ENCODE data around the gene TMTC2. TPM values are rescaled to one million over a fixed set of nuclear protein-coding genes. Genes with fewer than 3 reads are reported as not detected.
"Not testable (repeated sequence)": the region's sequence is repeated elsewhere in the genome, so short reads cannot be mapped to it uniquely, and the experiment has no call there.

TMTC2 gene
- total RNA-seq, 3 donors from 2014 or later: 0.94 to 1.4 (median 1.0) TPM

DNA sequence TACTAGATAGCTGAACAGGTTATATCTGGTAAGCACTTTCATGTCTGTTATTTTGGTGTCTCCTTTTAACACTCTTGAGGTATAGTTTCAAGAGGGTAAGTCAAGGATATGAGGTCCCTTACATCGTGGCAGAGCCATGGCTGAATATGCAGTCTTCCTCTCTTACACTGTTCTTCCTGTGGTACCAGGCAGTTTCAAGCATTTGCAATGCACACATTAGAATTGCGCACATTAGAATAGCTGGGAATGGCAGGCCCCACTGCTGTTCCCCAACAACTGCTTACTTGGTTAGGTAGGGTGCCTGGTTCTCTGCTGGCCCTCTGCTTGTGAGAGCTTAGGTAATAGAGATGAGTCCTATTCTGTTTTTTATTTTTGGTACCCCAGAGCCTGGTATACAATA, 41.2 kb downstream of the TMTC2 start:
- Mint-ChIP-seq H3K36me3 (ENCODE audit: insufficient read depth) (no peaks in the 10 kb centered on the region), H3K9me3 (peaks cover 6% of the 10 kb centered on the region), H3K4me3 (no peak overlapping the region), H3K27me3 (ENCODE audit: low read depth) (no peaks in the 10 kb centered on the region), H3K4me1 (ENCODE audit: low read depth) (peaks cover under 1% of the 10 kb centered on the region)
- DNase-seq (no peak), ATAC-seq (no peak)

DNA sequence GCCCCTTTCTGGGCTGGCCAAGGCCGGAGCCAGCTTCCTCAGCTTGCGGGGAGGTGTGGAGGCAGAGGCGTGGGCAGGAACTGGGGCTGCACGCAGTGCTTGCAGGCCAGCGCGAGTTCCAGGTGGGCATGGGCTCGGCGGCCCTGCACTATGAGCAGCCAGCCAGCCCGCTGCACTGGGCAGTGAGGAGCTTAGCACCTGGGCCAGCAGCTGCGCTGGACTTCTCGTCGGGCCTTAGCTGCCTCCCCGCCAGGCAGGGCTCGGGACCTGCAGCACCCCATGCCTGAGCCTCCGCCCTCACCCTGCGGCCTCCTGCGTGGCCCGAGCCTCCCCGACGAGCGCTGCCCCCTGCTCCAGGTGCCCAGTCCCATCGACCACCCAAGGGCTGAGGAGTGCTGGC, 42.0 kb downstream of the TMTC2 start:
- Mint-ChIP-seq H3K9me3 (peaks cover 6% of the 10 kb centered on the region), H3K4me3 (no peak overlapping the region), H3K4me1 (ENCODE audit: low read depth) (no peaks in the 10 kb centered on the region), H3K36me3 (ENCODE audit: insufficient read depth) (no peaks in the 10 kb centered on the region), H3K27me3 (ENCODE audit: low read depth) (no peaks in the 10 kb centered on the region)
- ATAC-seq (no peak), DNase-seq (no peak)

DNA sequence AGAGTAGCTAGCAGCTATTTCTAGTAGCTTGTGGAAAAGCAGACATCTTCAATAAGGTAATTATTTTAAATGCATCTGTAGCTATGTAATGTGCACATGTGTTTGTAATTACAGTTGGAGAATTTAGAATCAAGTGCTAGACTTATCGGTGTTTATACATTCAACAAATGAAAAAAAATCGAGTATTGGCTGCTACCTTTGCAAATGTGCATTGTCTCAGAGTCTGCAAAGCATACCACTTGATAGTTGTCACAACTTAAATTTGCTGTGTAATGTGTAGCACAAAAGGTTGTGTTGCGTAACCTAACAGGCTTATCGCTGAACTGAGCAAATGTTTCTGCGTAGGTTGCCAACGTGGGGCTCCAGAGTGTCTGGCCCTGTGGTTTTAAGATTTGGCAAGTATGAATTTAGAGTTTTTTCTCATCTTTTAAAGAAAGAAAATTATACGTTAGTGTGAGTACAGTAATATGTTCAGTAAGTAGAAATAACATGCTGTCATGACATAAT, 44.3 kb downstream of the TMTC2 start:
- no peaks in the 10 kb centered on the region for H3K36me3 Mint-ChIP-seq (ENCODE audit: insufficient read depth)
- ATAC-seq: no peak
- no peaks in the 10 kb centered on the region for H3K4me1 Mint-ChIP-seq (ENCODE audit: low read depth)
- H3K27me3 Mint-ChIP-seq (ENCODE audit: low read depth): no peaks in the 10 kb centered on the region
- no peak overlapping the region for H3K4me3 Mint-ChIP-seq
- H3K9me3 Mint-ChIP-seq: peaks cover 3% of the 10 kb centered on the region
- DNase-seq: no peak

DNA sequence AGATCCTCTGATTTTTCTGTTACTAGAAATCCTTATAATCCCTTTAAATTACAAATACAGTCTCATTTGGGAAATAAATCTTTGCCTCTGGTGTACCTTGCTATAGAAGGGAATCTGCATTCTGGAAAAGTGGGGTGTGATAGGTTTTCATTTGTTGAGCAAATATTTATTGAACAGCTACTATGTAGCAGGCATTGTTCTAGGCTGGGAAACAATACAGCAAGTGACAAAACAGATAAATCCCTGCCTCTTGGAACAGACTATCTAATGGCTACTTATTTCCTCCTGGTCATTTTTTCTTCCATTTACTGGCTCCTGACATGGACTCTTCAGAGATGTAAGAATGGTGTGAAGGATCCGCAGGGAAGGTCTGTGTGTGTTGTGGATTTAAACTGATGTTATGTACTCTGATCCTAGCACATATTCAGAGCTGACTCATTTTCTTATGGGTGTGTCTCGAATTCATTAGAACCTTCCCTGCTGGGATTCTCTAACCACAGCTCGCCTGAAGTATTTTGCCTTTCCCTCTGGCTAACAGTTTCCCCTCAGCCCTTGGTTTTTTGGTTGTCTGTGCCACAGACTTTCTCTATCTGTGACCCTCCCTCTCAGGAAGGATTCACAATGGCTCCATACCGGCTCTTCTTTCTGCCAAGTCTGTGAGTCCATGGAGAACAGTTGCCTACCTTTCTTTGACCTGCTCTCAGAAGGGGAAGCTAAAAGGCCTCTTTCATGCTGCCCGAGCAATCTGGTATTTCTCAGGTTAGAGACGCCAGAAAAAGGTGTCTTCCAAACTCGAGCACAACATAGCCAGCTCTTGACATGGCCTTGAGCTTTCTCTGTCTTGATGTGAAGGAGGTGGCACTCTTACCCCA, 53.7 kb downstream of the TMTC2 start:
- H3K4me1 Mint-ChIP-seq (ENCODE audit: low read depth): no peaks in the 10 kb centered on the region
- no peak overlapping the region for H3K4me3 Mint-ChIP-seq
- DNase-seq: no peak
- no peaks in the 10 kb centered on the region for H3K27me3 Mint-ChIP-seq (ENCODE audit: low read depth)
- H3K36me3 Mint-ChIP-seq (ENCODE audit: insufficient read depth): no peaks in the 10 kb centered on the region
- no peak for ATAC-seq
- H3K9me3 Mint-ChIP-seq: no peaks in the 10 kb centered on the region

DNA sequence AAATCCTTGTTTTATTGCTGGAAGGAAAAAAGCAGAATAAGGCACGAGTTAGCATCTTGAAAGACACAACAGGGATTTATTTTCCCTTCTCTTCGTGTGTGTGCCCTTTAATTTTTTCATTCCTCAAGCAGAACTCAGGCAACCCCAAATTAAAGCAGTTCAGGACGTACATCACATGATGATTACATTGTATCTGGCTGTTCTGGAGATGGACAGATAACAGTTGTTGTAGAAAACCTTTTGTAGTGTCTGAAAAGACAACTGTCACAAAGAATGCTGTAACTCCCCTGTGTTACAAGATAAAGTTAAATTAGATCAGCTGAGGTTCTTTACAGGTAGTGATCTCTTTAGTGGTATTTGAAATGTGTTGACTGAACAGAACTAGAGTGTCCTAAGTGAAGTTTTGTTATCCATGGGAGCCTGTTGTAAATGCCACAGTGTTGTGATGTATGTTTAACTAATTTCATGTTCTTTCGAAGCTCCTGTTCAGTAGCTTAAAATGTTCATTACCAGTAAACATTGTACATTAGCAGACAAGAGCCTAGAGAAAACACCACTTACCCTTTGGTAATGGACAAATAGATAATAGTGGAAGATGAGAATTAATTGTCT, 58.5 kb downstream of the TMTC2 start:
- peaks cover 2% of the 10 kb centered on the region for H3K36me3 Mint-ChIP-seq (ENCODE audit: insufficient read depth)
- no peak for ATAC-seq
- no peaks in the 10 kb centered on the region for H3K27me3 Mint-ChIP-seq (ENCODE audit: low read depth)
- H3K4me1 Mint-ChIP-seq (ENCODE audit: low read depth): no peaks in the 10 kb centered on the region
- no peaks in the 10 kb centered on the region for H3K9me3 Mint-ChIP-seq
- no peak for DNase-seq
- H3K4me3 Mint-ChIP-seq: no peak overlapping the region

DNA sequence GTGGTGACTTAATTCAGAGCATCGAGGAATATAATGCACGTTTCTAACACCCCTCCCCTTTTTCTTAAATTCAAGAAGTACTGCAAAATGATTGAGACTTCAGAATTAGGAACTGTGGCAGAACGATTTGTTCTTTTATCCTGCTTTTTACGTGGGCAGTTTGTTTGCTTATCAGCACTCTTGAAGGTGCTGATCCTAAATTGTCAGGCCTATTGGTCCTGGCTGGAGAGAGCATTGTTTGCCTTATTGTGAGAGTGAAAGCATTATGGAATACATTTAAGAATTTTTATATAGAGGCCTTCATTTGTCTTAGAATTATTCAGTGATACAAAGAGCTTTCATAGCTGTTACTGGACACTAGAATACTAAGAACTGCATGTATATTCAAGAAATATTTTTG, 59.1 kb downstream of the TMTC2 start:
- peaks cover 4% of the 10 kb centered on the region for H3K9me3 Mint-ChIP-seq
- no peaks in the 10 kb centered on the region for H3K27me3 Mint-ChIP-seq (ENCODE audit: low read depth)
- no peak for DNase-seq
- ATAC-seq: no peak
- peaks cover 2% of the 10 kb centered on the region for H3K36me3 Mint-ChIP-seq (ENCODE audit: insufficient read depth)
- no peak overlapping the region for H3K4me3 Mint-ChIP-seq
- no peaks in the 10 kb centered on the region for H3K4me1 Mint-ChIP-seq (ENCODE audit: low read depth)

DNA sequence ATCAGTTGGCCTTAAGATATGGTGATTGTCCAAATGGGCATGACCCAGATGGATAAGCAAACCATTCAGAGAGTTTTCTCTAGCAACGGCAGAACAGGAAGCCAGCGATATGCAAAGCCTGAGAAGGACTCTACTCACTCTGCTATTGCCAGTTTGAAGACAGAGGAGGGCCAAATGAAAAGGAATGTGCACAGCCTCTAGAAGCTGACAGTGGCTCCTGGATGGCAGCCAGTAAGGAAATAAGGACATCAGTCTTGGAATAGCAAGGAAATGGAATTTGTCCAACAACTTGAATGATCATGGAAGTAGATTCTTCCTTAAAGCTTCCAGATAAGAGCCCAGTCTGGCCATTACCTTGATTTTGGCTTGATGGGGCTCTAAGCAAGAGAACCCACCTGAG, 60.0 kb downstream of the TMTC2 start:
- ATAC-seq (no peak), DNase-seq (no peak)
- Mint-ChIP-seq H3K36me3 (ENCODE audit: insufficient read depth) (peaks cover 2% of the 10 kb centered on the region), H3K4me3 (no peak overlapping the region), H3K9me3 (peaks cover 5% of the 10 kb centered on the region), H3K27me3 (ENCODE audit: low read depth) (no peaks in the 10 kb centered on the region), H3K4me1 (ENCODE audit: low read depth) (no peaks in the 10 kb centered on the region)

DNA sequence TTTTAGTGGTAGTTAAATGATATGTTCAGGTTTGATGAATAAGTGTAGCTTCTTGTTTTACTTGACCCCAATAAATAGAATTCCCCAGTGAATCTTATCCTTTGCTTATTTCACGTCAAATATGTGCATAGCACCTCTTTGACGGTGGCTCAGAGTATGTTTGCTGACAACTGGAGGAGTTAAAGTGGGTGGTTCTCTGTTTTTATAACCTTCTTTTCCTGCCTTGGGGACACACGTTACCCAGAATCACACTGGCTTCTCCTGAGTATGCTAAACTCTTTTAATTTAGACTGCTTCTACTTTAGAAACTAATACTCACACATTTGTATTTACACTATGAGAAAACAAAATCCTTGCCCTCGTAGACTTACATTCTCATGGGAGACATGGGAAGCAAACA, 62.3 kb downstream of the TMTC2 start:
- Mint-ChIP-seq H3K27me3 (ENCODE audit: low read depth) (no peaks in the 10 kb centered on the region), H3K9me3 (peaks cover 5% of the 10 kb centered on the region), H3K4me3 (no peak overlapping the region), H3K4me1 (ENCODE audit: low read depth) (no peaks in the 10 kb centered on the region), H3K36me3 (ENCODE audit: insufficient read depth) (peaks cover 2% of the 10 kb centered on the region)
- DNase-seq: no peak
- ATAC-seq: no peak

DNA sequence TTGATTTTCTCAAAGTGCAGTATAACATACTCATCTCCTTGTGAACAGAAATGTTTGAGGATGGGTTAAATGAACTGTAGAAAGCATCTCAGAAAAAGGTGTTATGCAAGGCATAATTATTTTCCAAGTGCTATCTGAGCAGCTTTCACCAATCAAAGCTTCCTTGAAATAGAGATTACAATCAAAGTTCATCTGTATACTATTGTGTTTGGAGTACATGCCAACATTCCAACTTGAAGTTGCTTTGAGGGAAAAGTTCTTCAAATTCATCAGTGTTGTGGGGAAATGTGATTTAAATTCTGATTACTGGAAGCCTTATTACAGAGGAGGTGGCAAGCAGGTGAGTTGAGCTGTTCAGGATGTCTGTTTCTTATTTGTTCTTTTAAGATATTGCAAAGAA, 68.2 kb downstream of the TMTC2 start:
- DNase-seq (no peak), ATAC-seq (no peak)
- Mint-ChIP-seq H3K27me3 (ENCODE audit: low read depth) (no peaks in the 10 kb centered on the region), H3K4me1 (ENCODE audit: low read depth) (no peaks in the 10 kb centered on the region), H3K4me3 (no peak overlapping the region), H3K9me3 (peaks cover 5% of the 10 kb centered on the region), H3K36me3 (ENCODE audit: insufficient read depth) (no peaks in the 10 kb centered on the region)

DNA sequence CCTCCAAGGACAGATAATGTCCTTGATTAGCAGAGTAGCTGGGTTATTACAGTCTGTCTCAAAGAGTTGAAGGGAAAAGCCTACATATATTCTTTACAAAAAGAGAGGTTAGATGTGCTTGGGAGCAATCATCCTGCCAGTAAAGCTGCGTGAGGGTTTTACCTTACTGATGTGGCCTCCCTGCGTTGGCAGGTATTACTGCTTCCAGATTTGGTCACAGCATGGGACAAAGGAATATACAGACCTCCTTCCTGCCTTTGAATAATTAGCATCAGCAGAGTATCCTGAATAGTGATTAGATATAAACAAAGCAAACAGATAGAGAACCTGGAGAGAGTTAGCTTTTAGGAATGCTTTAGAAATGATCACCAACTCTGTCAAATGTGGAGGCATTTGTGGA, 69.6 kb downstream of the TMTC2 start:
- Mint-ChIP-seq H3K9me3 (no peaks in the 10 kb centered on the region), H3K4me1 (ENCODE audit: low read depth) (no peaks in the 10 kb centered on the region), H3K4me3 (no peak overlapping the region), H3K36me3 (ENCODE audit: insufficient read depth) (no peaks in the 10 kb centered on the region), H3K27me3 (ENCODE audit: low read depth) (no peaks in the 10 kb centered on the region)
- DNase-seq: no peak
- ATAC-seq: no peak

DNA sequence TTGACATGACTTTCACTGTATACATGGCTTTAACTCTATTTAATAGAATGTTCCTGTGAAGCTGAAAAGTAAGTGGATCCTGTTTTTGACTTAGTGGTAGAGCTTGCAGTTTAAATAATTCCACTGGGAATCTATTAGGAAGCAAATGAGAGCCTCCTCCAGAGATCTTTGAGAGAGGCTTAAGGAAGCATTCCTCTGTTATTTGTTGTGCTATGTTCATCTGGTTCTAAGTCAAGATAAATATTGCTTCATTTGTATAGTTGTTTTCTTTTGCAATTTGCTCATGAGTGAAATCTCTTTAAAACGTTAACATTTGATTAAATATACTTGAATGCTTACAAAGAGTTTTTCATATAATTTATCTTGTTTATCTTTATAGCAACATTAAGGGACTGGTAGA, 70.4 kb downstream of the TMTC2 start:
- H3K9me3 Mint-ChIP-seq: no peaks in the 10 kb centered on the region
- no peak overlapping the region for H3K4me3 Mint-ChIP-seq
- no peaks in the 10 kb centered on the region for H3K4me1 Mint-ChIP-seq (ENCODE audit: low read depth)
- H3K27me3 Mint-ChIP-seq (ENCODE audit: low read depth): no peaks in the 10 kb centered on the region
- DNase-seq: no peak
- no peak for ATAC-seq
- H3K36me3 Mint-ChIP-seq (ENCODE audit: insufficient read depth): no peaks in the 10 kb centered on the region

DNA sequence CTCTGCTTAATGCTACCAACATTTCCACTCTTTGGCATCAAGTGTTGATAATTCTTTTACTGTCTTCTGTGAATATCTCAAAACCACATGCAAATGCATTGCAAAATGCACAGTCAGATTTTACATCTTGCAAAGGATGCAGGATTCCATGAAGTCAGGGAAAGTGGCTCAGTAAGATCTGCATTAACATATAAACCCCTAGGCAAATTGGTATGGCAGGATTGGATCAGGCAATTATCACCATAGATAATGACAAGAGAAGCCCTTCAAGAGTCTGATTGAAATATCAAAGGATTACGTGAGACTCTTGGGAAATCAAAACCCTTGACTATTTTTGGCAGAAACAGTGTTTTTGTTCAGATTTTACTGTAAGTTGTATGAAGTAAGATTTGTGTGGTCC, 71.0 kb downstream of the TMTC2 start:
- DNase-seq (no peak), ATAC-seq (no peak)
- Mint-ChIP-seq H3K4me3 (no peak overlapping the region), H3K27me3 (ENCODE audit: low read depth) (no peaks in the 10 kb centered on the region), H3K36me3 (ENCODE audit: insufficient read depth) (no peaks in the 10 kb centered on the region), H3K4me1 (ENCODE audit: low read depth) (no peaks in the 10 kb centered on the region), H3K9me3 (no peaks in the 10 kb centered on the region)

DNA sequence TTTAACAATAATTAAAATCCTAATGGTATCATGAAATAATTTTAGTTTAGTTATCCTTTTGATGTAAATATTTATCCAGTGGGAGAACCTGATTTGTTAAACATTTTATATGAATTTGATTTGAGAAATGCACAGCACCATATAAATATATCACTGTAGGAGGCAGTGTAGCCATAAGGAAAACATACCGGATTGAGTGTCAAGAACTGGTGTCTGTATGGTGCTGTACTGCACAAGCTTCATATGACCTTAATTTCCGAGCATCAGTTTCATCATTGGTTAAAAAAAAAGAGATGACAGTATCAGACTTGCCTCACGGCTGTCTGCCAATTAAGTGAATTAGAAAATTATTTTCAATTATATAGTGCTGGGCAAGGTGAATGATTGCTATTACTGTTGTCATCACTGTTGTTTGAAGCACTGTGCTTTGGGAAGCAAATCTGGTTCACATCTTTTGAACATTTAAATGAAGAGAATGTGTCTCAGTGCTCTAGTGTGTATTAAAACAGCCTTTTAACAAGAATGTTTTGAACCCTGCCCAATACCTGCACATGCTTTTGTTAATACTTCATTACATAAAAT, 72.1 kb downstream of the TMTC2 start:
- no peaks in the 10 kb centered on the region for H3K27me3 Mint-ChIP-seq (ENCODE audit: low read depth)
- H3K9me3 Mint-ChIP-seq: no peaks in the 10 kb centered on the region
- H3K4me1 Mint-ChIP-seq (ENCODE audit: low read depth): no peaks in the 10 kb centered on the region
- ATAC-seq (no peak), DNase-seq (no peak)
- no peak overlapping the region for H3K4me3 Mint-ChIP-seq
- no peaks in the 10 kb centered on the region for H3K36me3 Mint-ChIP-seq (ENCODE audit: insufficient read depth)

DNA sequence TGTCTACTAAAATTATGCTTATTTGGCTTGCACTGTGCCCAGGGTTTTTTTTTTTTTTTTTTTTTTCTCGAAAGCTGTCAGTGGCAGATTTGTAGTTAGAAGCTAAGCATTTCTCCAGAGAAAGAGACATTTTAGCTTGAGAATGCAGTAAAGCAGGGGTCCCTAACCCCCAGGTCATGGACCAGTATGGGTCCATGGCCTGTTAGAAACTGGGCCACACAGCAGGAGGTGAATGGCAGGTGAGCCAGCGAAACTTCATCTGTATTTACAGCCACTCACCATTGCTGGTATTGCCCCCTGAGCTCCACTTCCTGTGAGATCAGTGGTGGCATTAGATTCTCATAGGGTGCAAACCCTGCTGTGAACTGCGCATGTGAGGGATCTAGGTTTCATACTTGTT, 73.7 kb downstream of the TMTC2 start:
- DNase-seq: no peak
- H3K4me1 Mint-ChIP-seq (ENCODE audit: low read depth): no peaks in the 10 kb centered on the region
- H3K4me3 Mint-ChIP-seq: no peak overlapping the region
- H3K36me3 Mint-ChIP-seq (ENCODE audit: insufficient read depth): no peaks in the 10 kb centered on the region
- no peaks in the 10 kb centered on the region for H3K9me3 Mint-ChIP-seq
- no peaks in the 10 kb centered on the region for H3K27me3 Mint-ChIP-seq (ENCODE audit: low read depth)
- ATAC-seq: no peak

DNA sequence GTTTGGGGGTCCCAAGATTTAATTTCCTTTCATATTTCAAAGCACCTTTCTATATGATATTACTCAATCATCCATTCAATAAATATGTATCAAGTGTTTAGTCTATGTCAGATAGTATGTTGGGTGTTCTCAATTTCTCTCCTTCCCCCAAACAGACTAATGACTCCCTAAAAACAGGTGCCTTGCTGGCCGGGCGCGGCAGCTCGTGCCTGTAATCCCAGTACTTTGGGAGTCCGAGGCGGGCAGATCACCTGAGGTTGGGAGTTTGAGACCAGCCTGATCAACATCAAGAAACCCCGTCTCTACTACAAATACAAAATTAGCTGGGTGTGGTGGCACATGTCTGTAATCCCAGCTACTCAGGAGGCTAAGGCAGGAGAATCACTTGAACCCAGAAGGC, 78.5 kb downstream of the TMTC2 start:
- not testable (repeated sequence) for H3K4me3 Mint-ChIP-seq; H3K27me3 Mint-ChIP-seq (ENCODE audit: low read depth); H3K4me1 Mint-ChIP-seq (ENCODE audit: low read depth); ATAC-seq; H3K36me3 Mint-ChIP-seq (ENCODE audit: insufficient read depth); DNase-seq; H3K9me3 Mint-ChIP-seq

Data from activated T-cell treated with anti-CD3 and anti-CD28 coated beads, Interleukin-2, amount 50 U/mL, for 4 hours (primary cell).